ENCODE measurements around the gene CGB3. TPM values are rescaled to one million over a fixed set of nuclear protein-coding genes. Genes with fewer than 3 reads are reported as not detected.

Gene CGB3
- total and polyA plus RNA-seq, 10 of the 15 experiments (the other 5 are each of a cell fraction or from before 2014, with no cell fraction given), result not detected

- TF ChIP-seq ZBTB4 (CRISPR knock-in tag; IDR thresholded peaks at IDR 0.05) (no peak), MYC (IDR thresholded peaks at IDR 0.05; ENCODE audit: insufficient read depth, insufficient read length, insufficient replicate concordance, low read length, severe bottlenecking) (no peak), ZNF592 (IDR thresholded peaks at IDR 0.05) (no peak), SREBF2 (IDR thresholded peaks at IDR 0.05; ENCODE audit: low read length) (peak; percentile 34; the same call in 1 of the 2 replicates), ZNF622 (IDR thresholded peaks at IDR 0.05) (no peak), FOXM1 (IDR thresholded peaks at IDR 0.05; ENCODE audit: low read depth, low read length) (no peak), CEBPB (IDR thresholded peaks at IDR 0.05; ENCODE audit: borderline replicate concordance in 1 of 2, low read depth in 2 of 2, low read length in 2 of 2) (no peak), HDAC6 (IDR thresholded peaks at IDR 0.05; ENCODE audit: unreplicated experiment) (no peak), FOXK2 (IDR thresholded peaks at IDR 0.05) (peak; percentile 80), RBBP5 (conservative IDR thresholded peaks at IDR 0.05) (no peak), ATF2 (IDR thresholded peaks at IDR 0.05; ENCODE audit: low read length) (no peak), POLR2AphosphoS2 (IDR thresholded peaks at IDR 0.05; ENCODE audit: low read depth, low read length) (peak; percentile 69), WRNIP1 (IDR thresholded peaks at IDR 0.05; ENCODE audit: borderline replicate concordance, low read depth, low read length) (0 out of 2 replicates have a peak, but pooled peaks have one; percentile 26), BACH1 (IDR thresholded peaks at IDR 0.05; ENCODE audit: borderline replicate concordance) (0 out of 2 replicates have a peak, but pooled peaks have one; percentile 40), ZBTB11 (CRISPR knock-in tag; IDR thresholded peaks at IDR 0.05) (no peak), MAX (IDR thresholded peaks at IDR 0.05; ENCODE audit: low read depth, low read length) (peak; percentile 74; the same call in 1 of the 2 replicates)
Measured at GRCh38 chr19:48993175-48994034, 30.7 kb downstream of the CGB3 start, which contains the start of the genes GYS1 and RUVBL2 (continued).

Measured in GM12878 (cell line).